Fibroblast of skin of right quadriceps (primary cell): ENCODE measurements around the gene C5orf22.
"Not testable (repeated sequence)": the region's sequence is repeated elsewhere in the genome, so short reads cannot be mapped to it uniquely, and the experiment has no call there.

Experiments
- DNase-seq: peaks from one replicate; pipeline ENCODE4 v3.0.0-alpha.2; 2013

C5orf22 gene

GRCh38 chr5:31556461-31556860, 24.4 kb downstream of the C5orf22 start:
- peak; percentile 25 for DNase-seq

- no peak for DNase-seq
Observed at GRCh38 chr5:31559942-31560341, 27.8 kb downstream of the C5orf22 start.

- peak; percentile 32 for DNase-seq
Observed at GRCh38 chr5:31561946-31562345, 29.8 kb downstream of the C5orf22 start.

- DNase-seq: no peak
Observed at GRCh38 chr5:31563216-31563615, 31.1 kb downstream of the C5orf22 start.

- not testable (repeated sequence) for DNase-seq
Observed at GRCh38 chr5:31566362-31566761, 34.3 kb downstream of the C5orf22 start.

GRCh38 chr5:31568302-31568835, 36.3 kb downstream of the C5orf22 start:
- DNase-seq: no peak

GRCh38 chr5:31569068-31569467, 37.0 kb downstream of the C5orf22 start:
- no peak for DNase-seq

- no peak for DNase-seq
Observed at GRCh38 chr5:31573494-31574142, 41.5 kb downstream of the C5orf22 start.

- DNase-seq: no peak
Observed at GRCh38 chr5:31574772-31575171, 42.7 kb downstream of the C5orf22 start.

GRCh38 chr5:31577438-31577837, 45.3 kb downstream of the C5orf22 start:
- no peak for DNase-seq

GRCh38 chr5:31579558-31579957, 47.5 kb downstream of the C5orf22 start:
- DNase-seq: no peak

GRCh38 chr5:31581498-31582099, 49.5 kb downstream of the C5orf22 start:
- peak; percentile 46 for DNase-seq

GRCh38 chr5:31583129-31583528, 51.0 kb downstream of the C5orf22 start:
- no peak for DNase-seq

- no peak for DNase-seq
Observed at GRCh38 chr5:31585166-31585894, 53.2 kb downstream of the C5orf22 start.

GRCh38 chr5:31585895-31586270, 53.8 kb downstream of the C5orf22 start:
- peak; percentile 73 for DNase-seq

GRCh38 chr5:31587546-31587945, 55.4 kb downstream of the C5orf22 start:
- DNase-seq: no peak

- DNase-seq: no peak
Observed at GRCh38 chr5:31593665-31594064, 61.6 kb downstream of the C5orf22 start.

- DNase-seq: no peak
Observed at GRCh38 chr5:31596354-31596753, 64.3 kb downstream of the C5orf22 start.

- DNase-seq: no peak
Observed at GRCh38 chr5:31598640-31599611, 66.8 kb downstream of the C5orf22 start.

- DNase-seq: not testable (repeated sequence)
Observed at GRCh38 chr5:31602305-31602704, 70.2 kb downstream of the C5orf22 start.

- DNase-seq: no peak
Observed at GRCh38 chr5:31604240-31604639, 72.1 kb downstream of the C5orf22 start.

- DNase-seq: no peak
Observed at GRCh38 chr5:31604644-31605043, 72.5 kb downstream of the C5orf22 start.
